MM.1S (cell line): ENCODE results near the gene GABRG3.

Experiments
- DNase-seq: peaks from one replicate; pipeline ENCODE4 v3.0.0-alpha.2; 2015
- H2AFZ ChIP-seq: fragments of 300-600 bp; sonication (generic); 2 replicates; pipeline ENCODE4 v1.6.0; 2016; ENCODE audit warnings: antibody characterized with exemption, low read length
- H3F3A ChIP-seq: fragments of 300-600 bp; sonication (generic); 2 replicates; pipeline ENCODE4 v1.6.1; 2016; ENCODE audit warnings: mild to moderate bottlenecking, antibody characterized with exemption, low read length, moderate library complexity, mixed read lengths; ENCODE audit not compliant: insufficient read depth
- H3K27ac ChIP-seq: fragments of 300-600 bp; sonication (generic); 2 replicates; pipeline ENCODE4 v1.5.1; 2016; ENCODE audit warnings: mild to moderate bottlenecking, low read length
- H3K27me3 ChIP-seq: fragments of 300-600 bp; sonication (generic); replicated peaks from 2 replicates; pipeline ENCODE4 v1.6.0; 2016; ENCODE audit warnings: low read length; ENCODE audit not compliant: insufficient read depth
- H3K36me3 ChIP-seq: fragments of 300-600 bp; sonication (generic); replicated peaks from 2 replicates; pipeline ENCODE4 v1.6.1; 2016; ENCODE audit warnings: mild to moderate bottlenecking, low read length, mixed read lengths; ENCODE audit not compliant: insufficient read depth
- H3K4me1 ChIP-seq: fragments of 300-600 bp; sonication (generic); 2 replicates; pipeline ENCODE4 v1.6.1; 2016; ENCODE audit warnings: low read length, mixed read lengths
- H3K4me2 ChIP-seq: fragments of 300-600 bp; sonication (generic); 2 replicates; pipeline ENCODE4 v1.6.0; 2016; ENCODE audit warnings: low read depth, low read length
- H3K4me3 ChIP-seq: fragments of 300-600 bp; sonication (generic); 2 replicates; pipeline ENCODE4 v1.5.1; 2016; ENCODE audit warnings: low read length, mixed read lengths
- H3K79me2 ChIP-seq: fragments of 300-600 bp; sonication (generic); 2 replicates; pipeline ENCODE4 v1.6.1; 2016; ENCODE audit warnings: mixed run types, low read length, mixed read lengths
- H3K9ac ChIP-seq: fragments of 300-600 bp; sonication (generic); 2 replicates; pipeline ENCODE4 v1.6.1; 2016; ENCODE audit warnings: low read length, mixed read lengths
- H3K9me2 ChIP-seq: fragments of 300-600 bp; sonication (generic); replicated peaks from 2 replicates; pipeline ENCODE4 v1.6.1; 2016; ENCODE audit warnings: mild to moderate bottlenecking, low read length, mixed read lengths; ENCODE audit not compliant: insufficient read depth
- H3K9me3 ChIP-seq: fragments of 300-600 bp; sonication (generic); replicated peaks from 2 replicates; pipeline ENCODE4 v1.6.1; 2016; ENCODE audit warnings: mild to moderate bottlenecking, low read length, mixed read lengths; ENCODE audit not compliant: insufficient read depth
- H4K20me1 ChIP-seq: fragments of 300-600 bp; sonication (generic); 2 replicates; pipeline ENCODE4 v1.6.1; 2016; ENCODE audit warnings: mild to moderate bottlenecking, low read length, moderate library complexity, mixed read lengths; ENCODE audit not compliant: insufficient read depth
- EZH2 ChIP-seq: fragments of 300-600 bp; sonication (generic); optimal IDR thresholded peaks from 2 replicates; pipeline ENCODE3; 2017; ENCODE audit warnings: low read depth, mild to moderate bottlenecking, antibody characterized with exemption, low read length, mixed read lengths
- EZH2phosphoT487 ChIP-seq: fragments of 300-600 bp; sonication (generic); IDR thresholded peaks from 2 replicates; pipeline ENCODE4 v1.6.1; 2018; ENCODE audit warnings: antibody characterized with exemption, low read length
- TF ChIP-seq, protein P1 (sequence below): fragments of 300-600 bp; sonication (generic); IDR thresholded peaks from 2 replicates; pipeline ENCODE4 v1.5.1; 2016; ENCODE audit warnings: antibody characterized with exemption, low read length, mixed read lengths

GABRG3 gene

DNA sequence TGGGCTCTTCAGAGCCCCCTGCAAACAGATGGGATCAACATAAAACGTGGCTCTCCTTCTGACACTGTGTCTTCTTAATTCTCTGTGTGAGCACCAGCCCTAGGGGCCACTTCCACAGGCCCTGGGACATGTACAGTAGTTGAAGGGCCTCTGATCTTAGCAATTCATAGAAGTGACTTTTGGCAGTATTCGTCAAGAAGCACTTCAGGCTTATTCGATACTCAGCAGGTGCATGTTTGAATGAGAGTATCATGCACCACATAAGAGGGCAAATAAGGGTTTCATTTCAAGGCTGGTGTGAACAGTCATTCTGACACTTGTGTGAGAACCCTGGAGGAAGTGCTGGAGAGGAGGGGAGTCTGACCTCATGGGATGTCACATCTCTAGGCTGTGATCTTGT, 113.9 kb downstream of the GABRG3 start:
- Histone ChIP-seq H3K27me3 (no peaks in the 10 kb centered on the region), H2AFZ (no peak overlapping the region), H4K20me1 (no peaks in the 10 kb centered on the region), H3K4me3 (no peak overlapping the region), H3K4me2 (no peak overlapping the region), H3K36me3 (no peaks in the 10 kb centered on the region), H3K27ac (no peak overlapping the region), H3K9ac (no peak overlapping the region), H3K9me3 (no peaks in the 10 kb centered on the region), H3K4me1 (no peaks in the 10 kb centered on the region), H3K79me2 (no peaks in the 10 kb centered on the region), H3K9me2 (no peaks in the 10 kb centered on the region), H3F3A (no peaks in the 10 kb centered on the region)
- no peak for DNase-seq
- TF ChIP-seq EZH2phosphoT487 = no peak
- TF ChIP-seq EZH2 = no peak
- TF ChIP-seq, protein P1, sequence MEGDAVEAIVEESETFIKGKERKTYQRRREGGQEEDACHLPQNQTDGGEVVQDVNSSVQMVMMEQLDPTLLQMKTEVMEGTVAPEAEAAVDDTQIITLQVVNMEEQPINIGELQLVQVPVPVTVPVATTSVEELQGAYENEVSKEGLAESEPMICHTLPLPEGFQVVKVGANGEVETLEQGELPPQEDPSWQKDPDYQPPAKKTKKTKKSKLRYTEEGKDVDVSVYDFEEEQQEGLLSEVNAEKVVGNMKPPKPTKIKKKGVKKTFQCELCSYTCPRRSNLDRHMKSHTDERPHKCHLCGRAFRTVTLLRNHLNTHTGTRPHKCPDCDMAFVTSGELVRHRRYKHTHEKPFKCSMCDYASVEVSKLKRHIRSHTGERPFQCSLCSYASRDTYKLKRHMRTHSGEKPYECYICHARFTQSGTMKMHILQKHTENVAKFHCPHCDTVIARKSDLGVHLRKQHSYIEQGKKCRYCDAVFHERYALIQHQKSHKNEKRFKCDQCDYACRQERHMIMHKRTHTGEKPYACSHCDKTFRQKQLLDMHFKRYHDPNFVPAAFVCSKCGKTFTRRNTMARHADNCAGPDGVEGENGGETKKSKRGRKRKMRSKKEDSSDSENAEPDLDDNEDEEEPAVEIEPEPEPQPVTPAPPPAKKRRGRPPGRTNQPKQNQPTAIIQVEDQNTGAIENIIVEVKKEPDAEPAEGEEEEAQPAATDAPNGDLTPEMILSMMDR = no peak

DNA sequence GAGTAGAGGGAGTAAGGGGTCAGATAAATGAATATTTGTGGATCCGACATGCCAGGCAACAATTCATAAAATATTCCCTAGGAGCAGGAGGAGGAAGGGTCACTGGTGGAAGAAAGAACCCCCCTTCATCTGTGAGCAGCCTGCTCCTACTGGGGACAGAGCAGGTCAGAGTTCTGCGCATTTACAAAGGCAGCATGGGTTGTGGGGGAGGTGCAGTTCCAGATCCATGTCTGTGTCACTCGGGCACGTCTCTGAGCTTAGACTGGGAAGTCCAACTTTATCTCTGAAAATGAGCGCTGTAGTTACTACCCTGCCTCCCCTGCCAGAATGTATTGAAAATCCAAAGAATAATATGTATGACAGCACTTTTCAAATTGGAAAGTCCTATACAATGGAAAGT, 115.2 kb downstream of the GABRG3 start:
- Histone ChIP-seq H3K4me1 (no peaks in the 10 kb centered on the region), H2AFZ (no peak overlapping the region), H3K27ac (no peak overlapping the region), H3K79me2 (no peaks in the 10 kb centered on the region), H3F3A (no peaks in the 10 kb centered on the region), H3K4me3 (no peak overlapping the region), H3K9me3 (no peaks in the 10 kb centered on the region), H3K9me2 (no peaks in the 10 kb centered on the region), H3K36me3 (no peaks in the 10 kb centered on the region), H3K4me2 (no peak overlapping the region), H3K9ac (no peak overlapping the region), H4K20me1 (no peaks in the 10 kb centered on the region), H3K27me3 (no peaks in the 10 kb centered on the region)
- no peak for DNase-seq
- TF ChIP-seq EZH2 = no peak
- TF ChIP-seq, protein P1 = no peak
- TF ChIP-seq EZH2phosphoT487 = no peak

DNA sequence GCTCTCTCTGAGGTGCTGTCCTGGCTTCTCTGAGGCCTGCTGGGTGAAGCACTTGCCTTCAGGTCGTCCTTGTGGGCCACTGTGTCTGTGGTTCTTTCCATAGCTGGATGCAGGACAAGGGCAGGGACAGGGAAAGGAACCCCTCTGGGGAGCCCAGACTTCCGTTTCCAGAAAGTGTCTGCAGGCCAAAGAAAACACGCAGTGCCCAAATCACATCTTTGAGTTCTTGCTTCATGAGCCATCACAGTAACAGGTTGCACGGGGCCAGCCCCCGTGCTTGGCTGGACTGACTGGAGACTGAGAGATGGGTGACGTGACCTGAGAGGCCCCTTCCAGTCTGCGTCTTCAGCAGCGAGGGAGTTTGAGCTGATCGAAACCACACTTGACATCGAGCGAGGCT, 115.8 kb downstream of the GABRG3 start:
- no peak for TF ChIP-seq EZH2phosphoT487
- no peak for TF ChIP-seq EZH2
- TF ChIP-seq, protein P1 = no peak
- H3K36me3 ChIP-seq = no peaks in the 10 kb centered on the region
- no peak overlapping the region for H3K27ac ChIP-seq
- no peak overlapping the region for H2AFZ ChIP-seq
- no peak for DNase-seq
- H3K9me3 ChIP-seq = no peaks in the 10 kb centered on the region
- no peaks in the 10 kb centered on the region for H3K9me2 ChIP-seq
- no peak overlapping the region for H3K4me3 ChIP-seq
- no peak overlapping the region for H3K9ac ChIP-seq
- no peaks in the 10 kb centered on the region for H3F3A ChIP-seq
- no peaks in the 10 kb centered on the region for H3K4me1 ChIP-seq
- H4K20me1 ChIP-seq = no peaks in the 10 kb centered on the region
- no peak overlapping the region for H3K4me2 ChIP-seq
- no peaks in the 10 kb centered on the region for H3K79me2 ChIP-seq
- H3K27me3 ChIP-seq = no peaks in the 10 kb centered on the region
